ENCODE measurements around the gene B3GNT8.

DNA sequence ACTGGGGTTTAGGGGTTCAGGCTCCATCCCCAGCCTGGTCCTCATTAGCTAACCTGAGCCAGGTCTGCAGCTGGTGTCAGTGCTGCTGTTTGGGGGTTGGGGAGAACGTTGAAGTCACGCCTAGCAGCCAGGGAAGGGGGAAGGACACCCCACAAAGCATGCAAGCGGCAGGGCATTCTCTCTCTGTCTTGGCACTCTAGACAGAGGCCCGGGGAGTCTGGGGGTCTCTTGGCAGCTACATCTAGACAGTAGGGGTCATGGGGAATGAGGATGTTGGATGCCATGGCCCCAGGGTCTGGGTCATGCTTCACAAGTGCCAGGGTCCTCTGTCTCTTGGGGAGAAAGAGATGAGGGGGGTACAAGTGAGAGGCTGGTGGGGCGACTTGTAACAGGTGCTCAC is 18.4 kb upstream of the B3GNT8 start:
- no peak for TF ChIP-seq POLR2A (IDR thresholded peaks at IDR 0.05)
- TF ChIP-seq, protein P1, sequence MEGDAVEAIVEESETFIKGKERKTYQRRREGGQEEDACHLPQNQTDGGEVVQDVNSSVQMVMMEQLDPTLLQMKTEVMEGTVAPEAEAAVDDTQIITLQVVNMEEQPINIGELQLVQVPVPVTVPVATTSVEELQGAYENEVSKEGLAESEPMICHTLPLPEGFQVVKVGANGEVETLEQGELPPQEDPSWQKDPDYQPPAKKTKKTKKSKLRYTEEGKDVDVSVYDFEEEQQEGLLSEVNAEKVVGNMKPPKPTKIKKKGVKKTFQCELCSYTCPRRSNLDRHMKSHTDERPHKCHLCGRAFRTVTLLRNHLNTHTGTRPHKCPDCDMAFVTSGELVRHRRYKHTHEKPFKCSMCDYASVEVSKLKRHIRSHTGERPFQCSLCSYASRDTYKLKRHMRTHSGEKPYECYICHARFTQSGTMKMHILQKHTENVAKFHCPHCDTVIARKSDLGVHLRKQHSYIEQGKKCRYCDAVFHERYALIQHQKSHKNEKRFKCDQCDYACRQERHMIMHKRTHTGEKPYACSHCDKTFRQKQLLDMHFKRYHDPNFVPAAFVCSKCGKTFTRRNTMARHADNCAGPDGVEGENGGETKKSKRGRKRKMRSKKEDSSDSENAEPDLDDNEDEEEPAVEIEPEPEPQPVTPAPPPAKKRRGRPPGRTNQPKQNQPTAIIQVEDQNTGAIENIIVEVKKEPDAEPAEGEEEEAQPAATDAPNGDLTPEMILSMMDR (IDR thresholded peaks at IDR 0.05), result no peak
- no peak for TF ChIP-seq POLR2AphosphoS5 (IDR thresholded peaks at IDR 0.05; ENCODE audit: insufficient read depth in 1 of 2, low read depth in 1 of 2)

All from vagina (tissue), 2 donors.